Activated CD8-positive, alpha-beta memory T cell treated with anti-CD3 and anti-CD28 coated beads for 24 hours (primary cell): ENCODE data around the gene PCBP3.
A peak's percentile ranks its signal among the peaks of the same experiment; 100 is the strongest.

ENCODE experiments used
- DNase-seq: peaks from one replicate; pipeline ENCODE4 v3.0.0-alpha.2; 2020

The PCBP3 gene

GRCh38 chr21:45818276-45818903, 174.9 kb downstream of the PCBP3 start:
- no peak for DNase-seq

DNA sequence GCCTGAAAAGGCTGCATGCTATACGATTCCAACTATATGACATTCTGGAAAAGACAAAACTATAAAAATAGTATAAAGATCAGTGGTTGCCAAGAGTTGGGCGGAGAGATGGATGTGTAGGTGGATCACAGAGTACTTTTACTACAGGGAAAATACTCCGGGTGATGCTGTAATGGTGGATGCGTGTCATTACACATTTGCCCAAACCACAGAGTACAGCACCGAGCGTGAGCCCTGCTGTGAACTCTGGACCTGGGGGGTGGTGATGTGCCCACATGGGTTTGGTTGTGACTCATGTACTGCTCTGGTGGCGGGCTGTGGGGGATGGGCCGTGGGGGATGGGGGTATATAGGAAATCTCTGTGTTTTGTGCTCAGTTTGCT, 175.4 kb downstream of the PCBP3 start:
- DNase-seq, result peak; percentile 89

GRCh38 chr21:45819478-45820170, 176.1 kb downstream of the PCBP3 start:
- DNase-seq, result no peak

- DNase-seq, result peak; percentile 90
Observed at GRCh38 chr21:45820171-45821091, 176.9 kb downstream of the PCBP3 start.

DNA sequence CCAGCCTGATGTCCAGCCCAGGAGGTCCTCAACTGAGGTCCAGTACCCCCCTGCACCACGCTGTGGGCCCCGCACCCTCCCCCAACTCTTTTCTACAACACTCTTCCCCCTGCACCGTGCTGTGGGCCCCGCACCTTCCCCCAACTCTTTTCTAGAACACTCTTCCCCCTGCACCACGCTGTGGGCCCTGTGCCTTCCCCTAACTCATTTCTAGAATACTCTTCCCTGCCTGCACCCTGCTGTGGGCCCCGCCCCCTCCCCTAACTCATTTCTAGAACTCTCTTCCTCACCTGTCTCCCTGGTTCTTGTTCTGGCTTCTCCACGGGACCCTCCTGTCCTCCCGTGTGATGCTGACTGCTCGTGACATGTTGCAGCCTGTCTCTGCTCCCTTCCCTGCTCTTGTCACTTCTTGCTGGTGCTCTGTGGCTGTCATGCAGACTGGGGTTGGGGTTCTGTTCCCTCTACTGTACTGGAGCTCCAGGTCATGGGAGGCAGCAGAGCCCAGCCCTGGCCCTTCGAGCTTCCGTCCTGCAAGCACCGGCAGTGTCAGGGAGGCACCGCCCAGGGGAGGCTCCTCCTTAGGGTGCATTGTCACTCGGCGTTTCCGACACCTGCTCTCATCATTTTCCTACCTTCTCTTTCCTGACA, 177.9 kb downstream of the PCBP3 start:
- peak; percentile 56 for DNase-seq

DNA sequence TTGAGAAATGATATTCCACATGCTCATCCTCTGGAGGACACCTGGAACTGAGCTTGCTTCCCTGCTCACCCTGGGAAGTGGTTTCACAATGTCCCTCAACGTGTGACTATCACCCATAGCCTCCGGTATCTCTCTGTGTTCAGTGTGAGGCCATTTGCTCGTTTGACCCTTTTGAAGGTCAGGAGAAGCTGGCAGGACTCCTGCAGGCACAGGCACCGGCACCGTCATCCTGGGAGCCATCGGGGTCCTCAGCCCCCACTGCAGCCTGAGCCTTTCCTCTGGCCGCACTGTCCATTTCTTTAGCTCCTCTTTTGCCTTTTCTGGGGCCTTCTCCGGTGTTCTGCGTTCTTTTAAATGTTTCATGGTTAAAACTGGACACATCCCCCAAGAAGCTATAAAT, 178.5 kb downstream of the PCBP3 start:
- peak; percentile 32 for DNase-seq

- DNase-seq, result peak; percentile 47
Observed at GRCh38 chr21:45822429-45823099, 179.0 kb downstream of the PCBP3 start.

- DNase-seq, result peak; percentile 40
Observed at GRCh38 chr21:45823100-45823681, 179.7 kb downstream of the PCBP3 start.

DNA sequence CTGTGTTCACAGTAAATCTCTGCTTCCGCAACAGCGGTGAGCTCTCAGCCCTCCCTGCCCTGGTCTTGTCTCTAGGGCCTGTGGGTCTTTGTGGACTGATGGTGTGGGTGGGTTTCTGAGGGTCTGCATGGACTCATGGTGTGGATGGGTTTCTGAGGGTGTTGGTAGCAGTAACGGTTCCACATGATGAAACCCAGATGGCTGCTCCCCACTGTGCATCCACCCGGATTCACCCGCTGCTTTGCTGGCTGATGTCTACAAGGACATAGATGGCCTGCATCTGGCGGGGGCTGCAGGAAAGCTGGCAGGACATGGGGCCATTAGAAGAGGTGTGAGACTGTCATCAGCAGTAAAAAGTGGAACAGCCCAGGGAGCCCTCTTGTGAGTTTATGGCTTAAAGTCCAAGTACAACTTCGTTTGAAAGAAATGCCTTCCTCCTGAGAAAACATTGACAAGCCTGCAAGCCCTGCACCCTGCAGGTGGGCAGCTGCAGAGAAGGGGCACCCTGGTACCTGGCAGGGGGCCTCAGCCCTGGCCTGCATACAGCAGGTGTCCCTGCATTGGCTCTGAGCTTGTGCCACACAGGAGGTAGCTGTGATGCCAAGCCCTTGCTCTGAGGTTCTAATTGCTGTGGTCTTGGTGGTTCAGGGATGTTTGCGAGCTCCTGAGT, 181.2 kb downstream of the PCBP3 start:
- DNase-seq, result peak; percentile 54

GRCh38 chr21:45825219-45825618, 181.7 kb downstream of the PCBP3 start:
- peak; percentile 47 for DNase-seq

DNA sequence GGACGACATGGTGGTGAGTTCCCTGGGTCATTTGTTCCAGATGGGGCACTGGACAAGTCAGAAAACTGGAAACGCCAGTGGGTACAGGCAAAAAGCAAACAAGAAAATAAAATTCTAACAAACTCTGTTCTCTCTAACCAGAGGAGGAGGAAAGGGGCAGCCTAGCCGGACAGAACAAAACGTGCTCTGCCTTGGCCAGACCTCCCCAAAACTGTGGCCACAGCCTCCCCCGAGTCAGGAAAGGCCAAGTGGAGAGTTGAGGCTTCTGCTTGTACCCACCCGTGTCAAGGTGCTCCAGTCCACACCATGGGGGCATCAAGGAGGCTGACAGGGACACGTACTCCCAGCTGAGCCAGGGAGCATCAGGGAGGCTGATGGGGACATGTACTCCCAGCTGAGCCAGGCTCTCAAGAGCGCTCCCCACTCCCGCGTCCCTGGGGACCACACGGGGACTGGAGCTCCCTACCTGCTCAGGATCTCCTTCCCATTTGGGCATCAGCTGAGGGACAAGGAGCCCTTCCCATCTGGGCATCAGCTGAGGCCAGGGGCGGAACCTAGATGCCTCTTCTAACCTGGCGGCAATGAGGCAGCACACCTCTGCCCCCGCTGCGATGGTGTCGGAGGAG, 183.3 kb downstream of the PCBP3 start:
- no peak for DNase-seq

DNA sequence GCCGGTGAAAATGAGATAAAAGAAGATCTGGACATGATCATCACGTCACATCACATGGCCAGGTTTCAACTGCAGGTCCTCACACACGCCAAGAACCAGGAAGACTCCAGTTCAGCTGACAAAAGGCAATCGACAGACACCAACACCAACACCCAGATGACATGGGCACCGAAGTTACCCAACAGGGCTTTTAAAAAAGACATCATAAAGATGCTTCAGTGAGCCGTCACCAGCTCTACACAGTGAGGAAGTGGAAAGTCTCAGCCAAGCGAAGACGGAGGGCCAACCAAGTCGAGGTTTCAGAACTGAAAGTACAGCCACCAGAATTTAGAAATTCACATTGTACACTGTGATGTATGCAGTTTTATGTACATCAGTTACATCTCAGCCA, 183.8 kb downstream of the PCBP3 start:
- DNase-seq, result peak; percentile 59

DNA sequence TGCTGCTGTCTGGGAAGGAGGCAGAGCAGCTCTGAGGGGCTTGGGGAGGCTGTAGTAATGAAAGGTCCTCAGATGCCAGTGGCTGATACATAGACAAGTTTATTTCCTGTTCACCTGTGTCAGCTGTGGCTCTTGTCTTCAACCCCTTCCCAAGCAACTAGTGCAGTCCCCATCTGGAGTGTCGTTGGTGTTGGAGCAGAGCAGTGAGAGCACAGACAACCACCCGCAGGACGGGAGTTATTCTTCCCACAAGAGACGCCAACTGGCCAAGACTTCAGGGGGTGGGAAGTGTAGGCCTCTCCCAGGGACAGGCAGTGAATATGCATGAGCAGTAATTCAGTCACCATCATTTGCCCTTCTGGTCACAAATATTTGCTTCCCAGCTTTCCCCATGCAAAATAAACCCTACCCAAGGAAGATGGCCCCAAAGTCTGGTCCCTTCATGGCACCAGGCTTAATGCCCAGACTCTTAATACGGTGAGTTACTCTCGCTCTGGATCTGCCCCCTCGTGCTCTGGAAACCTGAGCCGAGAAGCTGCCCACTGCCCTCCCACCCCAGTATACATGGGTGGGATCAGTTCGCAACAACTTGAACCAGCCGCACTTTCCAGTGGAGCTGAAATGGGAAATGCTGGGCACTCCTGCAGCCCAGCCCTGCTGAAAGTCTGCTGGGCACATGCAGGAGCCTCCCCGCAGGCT, 184.5 kb downstream of the PCBP3 start:
- peak; percentile 55 for DNase-seq

DNA sequence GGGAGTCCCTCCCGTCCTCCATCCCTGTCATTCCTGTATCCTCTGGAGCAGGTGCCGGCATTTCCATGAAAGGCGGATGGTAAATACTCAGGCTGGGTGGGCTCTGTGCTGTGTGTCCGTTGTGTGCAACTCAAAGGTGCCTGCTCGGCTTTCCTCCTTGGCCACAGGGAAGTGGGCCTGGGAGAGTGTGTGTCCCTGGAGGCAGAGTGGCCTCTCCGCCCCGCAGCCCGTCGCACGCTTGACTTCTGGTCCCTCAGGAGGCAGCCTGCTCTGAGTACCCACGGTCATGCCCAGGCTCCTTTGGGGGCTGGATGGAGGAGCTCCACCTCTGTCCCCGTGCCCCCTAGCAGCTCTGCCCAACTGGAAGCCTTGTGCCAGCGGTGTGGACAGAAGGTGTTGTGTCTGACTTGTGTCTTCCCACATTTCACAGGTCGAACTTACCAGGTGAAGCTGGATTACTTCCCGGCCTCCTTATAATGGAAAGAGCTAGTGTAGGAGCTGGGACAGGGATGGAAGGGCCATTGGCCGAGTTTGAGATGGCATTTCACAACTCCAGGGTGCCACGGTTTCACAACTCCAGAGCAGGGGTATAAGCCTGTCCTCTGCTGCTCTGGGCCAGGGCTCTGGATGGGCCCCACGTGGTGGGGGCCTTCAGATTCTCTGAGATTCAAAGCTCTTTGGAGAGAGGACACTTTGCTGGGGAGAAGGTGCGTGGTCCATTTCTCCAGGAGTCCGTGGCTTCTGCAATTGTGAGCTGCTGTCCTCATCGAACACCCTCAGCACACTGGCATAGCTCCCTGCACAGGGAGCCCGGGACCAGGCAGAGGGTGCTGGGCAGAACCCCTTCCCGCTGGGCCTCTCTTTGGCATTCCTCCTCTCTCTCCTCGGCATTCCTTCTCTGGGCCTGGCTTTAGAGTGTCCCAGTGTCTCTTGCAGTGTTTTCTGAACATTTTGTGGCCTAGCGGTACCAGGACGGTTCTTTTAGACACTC, 185.3 kb downstream of the PCBP3 start:
- DNase-seq, result peak; percentile 46

DNA sequence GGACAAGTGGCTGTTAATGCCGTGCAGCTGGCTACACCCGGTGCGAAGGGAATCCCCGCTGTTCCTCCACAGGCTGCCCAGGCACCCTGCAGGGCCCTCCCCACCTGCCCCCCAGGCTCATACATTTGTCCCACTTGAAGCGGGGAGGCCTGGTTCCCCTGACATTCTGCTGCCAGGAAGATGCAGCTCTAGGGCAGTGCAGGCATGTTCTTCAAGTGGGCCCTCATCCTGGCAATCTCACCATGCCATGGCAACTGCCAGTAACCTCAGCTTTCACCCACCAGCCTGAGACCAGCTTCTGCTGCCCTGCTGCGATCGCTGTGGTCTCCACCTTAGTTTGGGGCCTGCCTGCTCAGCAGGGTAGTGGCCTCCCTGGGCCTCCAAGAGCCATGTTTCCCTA, 186.1 kb downstream of the PCBP3 start:
- DNase-seq, result peak; percentile 46

- peak; percentile 45 for DNase-seq
Observed at GRCh38 chr21:45830221-45830640, 186.7 kb downstream of the PCBP3 start.

DNA sequence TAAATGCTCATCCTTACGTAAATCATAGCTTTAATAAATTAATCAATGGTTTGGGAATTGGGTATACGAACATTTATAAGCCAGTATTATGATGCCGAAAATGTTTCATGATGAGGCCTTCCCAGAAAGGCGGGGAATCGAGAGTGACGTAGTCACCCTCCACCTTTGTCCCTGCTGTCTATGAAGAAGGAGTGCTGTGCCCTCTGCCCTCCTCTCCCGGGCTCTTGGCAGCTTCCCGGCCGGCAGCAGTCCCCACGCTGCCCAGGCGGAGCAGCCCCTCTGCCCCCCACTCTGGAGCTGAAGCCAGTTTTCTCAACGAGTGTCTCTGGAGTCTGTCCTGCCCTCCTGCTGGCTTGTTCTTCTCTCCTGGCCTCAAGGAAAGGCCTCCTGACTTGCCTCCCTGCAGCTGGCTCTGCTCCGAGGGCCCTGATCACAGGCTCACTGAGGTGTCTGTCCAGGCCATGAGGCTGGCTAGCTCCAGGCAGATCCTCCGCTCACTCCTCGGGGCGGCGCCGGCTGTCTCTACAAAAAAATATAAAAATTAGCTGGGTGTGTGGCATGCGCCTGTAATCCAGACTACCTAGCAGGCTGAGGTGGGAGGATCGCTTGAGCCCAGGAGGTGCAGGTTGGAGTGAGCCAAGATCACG, 187.3 kb downstream of the PCBP3 start:
- DNase-seq, result peak; percentile 28

DNA sequence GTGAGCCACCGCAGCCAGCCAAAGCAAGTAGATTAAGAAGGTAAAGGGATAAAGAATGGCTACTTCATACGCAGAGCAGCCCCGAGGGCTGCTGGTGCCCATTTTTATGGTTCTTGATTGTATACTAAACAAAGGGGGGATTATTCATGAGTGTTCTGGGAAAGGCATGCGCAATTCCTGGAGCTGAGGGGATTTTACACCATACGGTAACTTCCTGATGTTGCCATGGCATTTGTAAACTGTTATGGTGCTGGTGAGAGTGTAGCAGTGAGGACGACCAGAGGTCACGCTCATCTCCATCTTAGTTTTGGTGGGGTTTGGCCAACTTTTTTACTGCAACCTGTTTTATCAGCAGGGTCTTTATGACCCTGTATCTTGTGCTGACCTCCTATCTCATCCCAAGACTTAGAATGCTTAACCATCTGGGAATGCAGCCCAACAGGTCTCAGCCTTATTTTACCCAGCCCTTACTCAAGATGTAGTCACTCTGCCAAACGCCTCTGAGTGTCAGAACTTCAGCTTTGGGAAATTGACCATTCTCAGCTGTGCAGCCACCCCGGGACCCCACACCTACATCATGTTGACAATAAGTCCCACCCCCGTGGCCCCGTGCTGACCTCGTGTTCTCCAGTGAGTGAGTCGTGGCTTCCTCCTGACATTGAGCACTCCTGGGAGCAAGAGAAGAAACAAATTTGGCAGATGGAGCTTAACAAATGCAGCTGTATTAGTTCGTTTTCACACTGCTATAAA, 188.6 kb downstream of the PCBP3 start:
- peak; percentile 42 for DNase-seq
